K562 (cell line): ENCODE measurements around the gene DNAJB2. TPM values are rescaled to one million over a fixed set of nuclear protein-coding genes. Genes with fewer than 3 reads are reported as not detected.

Experiments
- CREB1 ChIP-seq, 2 experiments: sonication (generic) in 1 of 2; formaldehyde crosslinking in 1 of 2; IDR thresholded peaks; 2 replicates each; pipeline versions ENCODE4 v1.6.1 to v1.8.0; 2012 to 2022; ENCODE audit warnings: inconsistent platforms in 1 of 2, mild to moderate bottlenecking in 1 of 2, missing genetic modification reagents in 1 of 2, moderate library complexity in 1 of 2
- EP300 ChIP-seq: IDR thresholded peaks from 2 replicates; pipeline ENCODE4 v1.6.1; 2012; ENCODE audit warnings: low read length, improper control_type of control experiment
- FOSL1 ChIP-seq: fragments of 200-800 bp; sonication (Bioruptor generic); conservative IDR thresholded peaks from 2 replicates; pipeline ENCODE4 v1.6.1; 2016; ENCODE audit warnings: missing genetic modification characterization, missing compliant biosample characterization
- HMGN3 ChIP-seq: IDR thresholded peaks from 2 replicates; pipeline ENCODE4 v1.6.1; 2011; ENCODE audit warnings: borderline replicate concordance, low read depth, mild to moderate bottlenecking, mixed read lengths, low read length; ENCODE audit not compliant: insufficient read length; ENCODE audit errors: extremely low read depth
- KDM4B ChIP-seq, 2 experiments: fragments of 450-650 bp in 1 of 2; sonication (generic) in 1 of 2; IDR thresholded peaks; 2 replicates each; pipeline ENCODE4 v1.6.1; 2016 to 2017; ENCODE audit warnings: borderline replicate concordance in 2 of 2, antibody characterized with exemption in 1 of 2, low read depth in 1 of 2, mild to moderate bottlenecking in 1 of 2
- LEF1 ChIP-seq: fragments of 450-650 bp; IDR thresholded peaks from 2 replicates; pipeline ENCODE4 v1.6.1; 2016; ENCODE audit warnings: mild to moderate bottlenecking
- MEIS2 ChIP-seq: fragments of 450-650 bp; IDR thresholded peaks from 2 replicates; pipeline ENCODE4 v1.6.1; 2014; ENCODE audit warnings: mild to moderate bottlenecking; ENCODE audit not compliant: partially characterized antibody
- MYC ChIP-seq, 2 experiments: fragments of 250-450 bp in 1 of 2; sonication (Bioruptor Pico) in 1 of 2; IDR thresholded peaks; 2 replicates each; pipeline versions ENCODE4 v1.5.1 to v1.6.1; 2012 to 2021; ENCODE audit warnings: low read depth in 2 of 2, borderline replicate concordance in 1 of 2, improper control_type of control experiment in 1 of 2, low read length in 1 of 2, mild to moderate bottlenecking in 1 of 2, moderate library complexity in 1 of 2
- PML ChIP-seq: IDR thresholded peaks from 2 replicates; pipeline ENCODE4 v1.6.1; 2012; ENCODE audit warnings: low read length, inconsistent platforms
- POLR2H ChIP-seq: IDR thresholded peaks from 2 replicates; pipeline ENCODE4 v1.6.1; 2016; ENCODE audit warnings: missing genetic modification characterization, low read depth, mild to moderate bottlenecking, control low read depth, missing compliant biosample characterization, moderate library complexity
- SMARCC2 ChIP-seq: fragments of 450-650 bp; IDR thresholded peaks from 2 replicates; pipeline ENCODE4 v1.6.1; 2017; ENCODE audit warnings: antibody characterized with exemption, moderate library complexity, mild to moderate bottlenecking, low read depth
- TAF1 ChIP-seq: IDR thresholded peaks from 2 replicates; pipeline ENCODE4 v1.6.1; 2011; ENCODE audit warnings: mild to moderate bottlenecking, low read length, moderate library complexity; ENCODE audit not compliant: insufficient read depth, control insufficient read depth, severe bottlenecking; ENCODE audit errors: extremely low read depth
- TBL1XR1 ChIP-seq, 2 experiments: IDR thresholded peaks; 2 replicates each; pipeline ENCODE4 v1.6.1; 2012; ENCODE audit warnings: improper control_type of control experiment in 2 of 2, low read length in 2 of 2, mild to moderate bottlenecking in 1 of 2
- THAP7 ChIP-seq: fragments of 250-450 bp; sonication (Bioruptor Pico); IDR thresholded peaks from 2 replicates; pipeline ENCODE4 v1.5.0; 2021
- THRAP3 ChIP-seq: fragments of 450-650 bp; IDR thresholded peaks from 2 replicates; pipeline ENCODE4 v1.6.1; 2016; ENCODE audit warnings: mild to moderate bottlenecking, inconsistent platforms, borderline replicate concordance
- YBX1 ChIP-seq: fragments of 450-650 bp; IDR thresholded peaks from 2 replicates; pipeline ENCODE4 v1.7.1; 2016; ENCODE audit warnings: mild to moderate bottlenecking
- ZKSCAN3 ChIP-seq: fragments of 250-450 bp; sonication (Bioruptor Pico); IDR thresholded peaks from 2 replicates; pipeline ENCODE4 v1.4.0; 2020
- ZNF12 ChIP-seq: sonication (generic); formaldehyde crosslinking; IDR thresholded peaks from 2 replicates; pipeline ENCODE4 v1.4.0; 2020; ENCODE audit warnings: mild to moderate bottlenecking, missing genetic modification reagents
- ZNF347 ChIP-seq: fragments of 450-650 bp; formaldehyde crosslinking; IDR thresholded peaks from 2 replicates; pipeline ENCODE4 v1.4.0; 2020; ENCODE audit warnings: low read depth, mild to moderate bottlenecking, moderate library complexity
- polyA plus RNA-seq, 8 experiments: library from polyadenylated mRNA; depleted of rRNA in 4 of 8; stranded (reverse) in 5 of 8; unstranded in 3 of 8; fragments of >200 nt; fragmentation: Nextera tagmentation in 2 of 8; fragmentation: Illumina TruSeq in 1 of 8; extraction: Ambion mirVana in 2 of 8; extraction: Trizol in 1 of 8; gene quantifications; 2 replicates each; pipeline versions ENCODE4 v1.2.1 to v1.2.3, GENCODE V29; 2011 to 2014; ENCODE audit warnings: inconsistent platforms in 1 of 8, missing spikeins in 1 of 8
- total RNA-seq, 7 experiments: library from RNA; depleted of rRNA in 6 of 7; stranded (reverse); fragments of >200 nt in 6 of 7; fragmentation: Illumina TruSeq in 2 of 7; extraction: Trizol in 2 of 7; gene quantifications; 2 replicates each; pipeline versions ENCODE4 v1.2.1 to v1.2.3, GENCODE V29; 2011 to 2021; ENCODE audit warnings: low replicate concordance in 1 of 7
- TF ChIP-seq, protein P1 (sequence below): fragments of 250-450 bp; sonication (Bioruptor Pico); IDR thresholded peaks from 2 replicates; pipeline ENCODE4 v1.4.0; 2020

DNAJB2 gene
- total and polyA plus RNA-seq, 9 of the 15 experiments (the other 6 are each of a cell fraction or from before 2014, with no cell fraction given), result 0.08 to 3.0 (median 2.2) TPM; not detected in 1

DNA sequence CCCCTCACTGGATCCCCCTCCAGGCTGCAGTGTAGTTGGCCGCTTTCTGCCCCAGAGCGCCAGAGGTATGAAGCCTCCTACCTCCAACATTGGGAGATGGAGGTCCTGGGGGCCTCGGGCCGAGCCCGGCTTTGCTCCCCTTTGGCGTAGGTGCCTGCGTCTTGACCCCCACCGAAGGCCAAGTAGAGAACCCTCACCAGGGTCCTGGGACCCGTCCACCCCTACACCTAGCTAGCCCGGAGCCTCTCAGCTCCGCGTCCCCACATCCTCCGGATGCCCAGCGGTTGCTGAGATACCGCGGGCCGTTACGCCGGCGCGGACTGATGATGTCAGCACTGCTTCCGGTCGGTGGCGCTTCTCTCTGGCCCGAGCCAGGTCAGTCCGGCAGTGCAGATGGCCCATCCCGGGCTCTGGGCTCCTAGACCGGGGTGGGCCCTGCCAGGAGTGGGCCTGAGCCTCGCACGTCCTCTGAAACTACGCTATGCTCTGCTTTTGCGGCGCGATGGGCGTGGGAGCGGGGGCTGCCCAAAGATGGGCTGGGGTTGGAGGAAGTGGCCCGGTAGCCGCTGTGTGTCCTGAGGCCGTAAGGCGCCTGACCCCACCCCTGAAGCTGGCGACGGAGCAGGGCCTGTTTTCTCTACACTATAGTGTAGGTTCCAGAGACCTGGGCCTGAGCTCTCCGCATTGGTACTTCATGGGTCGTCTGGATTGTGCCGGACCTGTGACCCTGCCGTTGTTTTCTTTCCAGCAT is 33.8 kb upstream of the DNAJB2 start, which contains the start of the genes GLB1L and STK16 (continued):
- TF ChIP-seq EP300 (peak; percentile 36; the same call in 1 of the 2 replicates), ZNF347 (CRISPR knock-in tag) (no peak), CREB1 (IDR thresholded peaks at IDR 0.05) (peak; percentile 93), CREB1 (CRISPR knock-in tag; IDR thresholded peaks at IDR 0.05) (peak; percentile 98), SMARCC2 (no peak), ZNF12 (CRISPR knock-in tag) (no peak), THAP7 (CRISPR knock-in tag) (no peak), PML (peak; percentile 37; the same call in 1 of the 2 replicates), TAF1 (peak; percentile 84), FOSL1 (tag) (no peak), HMGN3 (peak; percentile 42), MYC (IDR thresholded peaks at IDR 0.05; ENCODE audit: low read depth, low read length) (peak; percentile 71; the same call in 1 of the 2 replicates), MYC (CRISPR knock-in tag; IDR thresholded peaks at IDR 0.05; ENCODE audit: borderline replicate concordance, low read depth) (no peak), YBX1 (no peak), ZKSCAN3 (CRISPR knock-in tag) (no peak), TBL1XR1 (IDR thresholded peaks at IDR 0.05; ENCODE audit: low read length in 2 of 2) (0 out of 4 replicates have a peak, but pooled peaks of 1 of the 2 experiments have one; percentile 24), THRAP3 (no peak), MEIS2 (no peak), LEF1 (0 out of 2 replicates have a peak, but pooled peaks have one; percentile 24), POLR2H (tag) (peak; percentile 69), KDM4B (IDR thresholded peaks at IDR 0.05; ENCODE audit: borderline replicate concordance in 2 of 2, low read depth in 1 of 2) (peak in 1 of 2 experiments; percentile 51; a peak in 1 of 4 replicates)
- TF ChIP-seq, protein P1, sequence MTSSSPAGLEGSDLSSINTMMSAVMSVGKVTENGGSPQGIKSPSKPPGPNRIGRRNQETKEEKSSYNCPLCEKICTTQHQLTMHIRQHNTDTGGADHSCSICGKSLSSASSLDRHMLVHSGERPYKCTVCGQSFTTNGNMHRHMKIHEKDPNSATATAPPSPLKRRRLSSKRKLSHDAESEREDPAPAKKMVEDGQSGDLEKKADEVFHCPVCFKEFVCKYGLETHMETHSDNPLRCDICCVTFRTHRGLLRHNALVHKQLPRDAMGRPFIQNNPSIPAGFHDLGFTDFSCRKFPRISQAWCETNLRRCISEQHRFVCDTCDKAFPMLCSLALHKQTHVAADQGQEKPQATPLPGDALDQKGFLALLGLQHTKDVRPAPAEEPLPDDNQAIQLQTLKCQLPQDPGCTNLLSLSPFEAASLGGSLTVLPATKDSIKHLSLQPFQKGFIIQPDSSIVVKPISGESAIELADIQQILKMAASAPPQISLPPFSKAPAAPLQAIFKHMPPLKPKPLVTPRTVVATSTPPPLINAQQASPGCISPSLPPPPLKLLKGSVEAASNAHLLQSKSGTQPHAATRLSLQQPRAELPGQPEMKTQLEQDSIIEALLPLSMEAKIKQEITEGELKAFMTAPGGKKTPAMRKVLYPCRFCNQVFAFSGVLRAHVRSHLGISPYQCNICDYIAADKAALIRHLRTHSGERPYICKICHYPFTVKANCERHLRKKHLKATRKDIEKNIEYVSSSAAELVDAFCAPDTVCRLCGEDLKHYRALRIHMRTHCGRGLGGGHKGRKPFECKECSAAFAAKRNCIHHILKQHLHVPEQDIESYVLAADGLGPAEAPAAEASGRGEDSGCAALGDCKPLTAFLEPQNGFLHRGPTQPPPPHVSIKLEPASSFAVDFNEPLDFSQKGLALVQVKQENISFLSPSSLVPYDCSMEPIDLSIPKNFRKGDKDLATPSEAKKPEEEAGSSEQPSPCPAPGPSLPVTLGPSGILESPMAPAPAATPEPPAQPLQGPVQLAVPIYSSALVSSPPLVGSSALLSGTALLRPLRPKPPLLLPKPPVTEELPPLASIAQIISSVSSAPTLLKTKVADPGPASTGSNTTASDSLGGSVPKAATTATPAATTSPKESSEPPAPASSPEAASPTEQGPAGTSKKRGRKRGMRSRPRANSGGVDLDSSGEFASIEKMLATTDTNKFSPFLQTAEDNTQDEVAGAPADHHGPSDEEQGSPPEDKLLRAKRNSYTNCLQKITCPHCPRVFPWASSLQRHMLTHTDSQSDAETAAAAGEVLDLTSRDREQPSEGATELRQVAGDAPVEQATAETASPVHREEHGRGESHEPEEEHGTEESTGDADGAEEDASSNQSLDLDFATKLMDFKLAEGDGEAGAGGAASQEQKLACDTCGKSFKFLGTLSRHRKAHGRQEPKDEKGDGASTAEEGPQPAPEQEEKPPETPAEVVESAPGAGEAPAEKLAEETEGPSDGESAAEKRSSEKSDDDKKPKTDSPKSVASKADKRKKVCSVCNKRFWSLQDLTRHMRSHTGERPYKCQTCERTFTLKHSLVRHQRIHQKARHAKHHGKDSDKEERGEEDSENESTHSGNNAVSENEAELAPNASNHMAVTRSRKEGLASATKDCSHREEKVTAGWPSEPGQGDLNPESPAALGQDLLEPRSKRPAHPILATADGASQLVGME (CRISPR knock-in tag), result peak; percentile 78
